Nucleus accumbens (tissue), 56 donors: ENCODE measurements around the gene MICAL3.

Experiments used
- DNase-seq, 56 donors: peaks; one replicate each; lab custom pipeline; 2025; lab: John Stamatoyannopoulos, UW

The MICAL3 gene

DNA sequence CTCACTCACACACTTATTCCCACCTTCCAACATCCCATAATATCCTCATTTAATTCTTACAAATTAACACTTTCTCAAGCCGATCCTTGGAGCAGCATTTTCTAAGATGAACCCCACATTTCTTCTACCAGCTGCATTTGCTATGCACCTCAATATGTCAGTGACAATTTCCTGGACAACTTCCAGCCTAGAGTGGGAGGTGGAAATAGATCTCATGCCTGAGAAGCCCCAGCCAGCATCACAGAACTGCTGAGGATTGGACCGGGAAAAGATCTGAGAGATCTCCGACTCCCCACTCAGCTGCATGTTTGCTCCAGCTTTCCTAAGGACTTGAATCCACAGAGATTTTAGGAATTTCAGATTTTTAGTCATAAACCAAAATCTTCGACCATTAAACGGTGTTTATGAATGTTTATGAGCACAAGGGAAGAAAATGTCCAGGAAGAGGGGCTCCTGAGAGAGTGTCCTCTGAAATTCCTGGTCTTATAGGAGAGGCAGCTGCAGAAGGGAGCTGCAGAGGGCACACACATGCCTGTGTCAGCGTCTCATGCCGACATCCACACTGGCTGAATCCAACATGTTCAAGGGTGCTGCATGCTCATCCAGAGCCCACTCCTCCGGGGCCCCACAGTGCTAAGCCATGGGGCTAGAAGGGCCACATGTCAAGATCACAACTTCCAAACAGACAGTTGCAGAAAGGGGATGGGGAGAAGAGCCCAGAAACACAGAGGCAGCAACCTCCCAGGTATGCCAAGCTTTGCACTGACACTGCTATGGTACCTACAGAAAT, 68.6 kb downstream of the MICAL3 start:
- DNase-seq, result peak in 1 of 56 donors; percentile 20

DNA sequence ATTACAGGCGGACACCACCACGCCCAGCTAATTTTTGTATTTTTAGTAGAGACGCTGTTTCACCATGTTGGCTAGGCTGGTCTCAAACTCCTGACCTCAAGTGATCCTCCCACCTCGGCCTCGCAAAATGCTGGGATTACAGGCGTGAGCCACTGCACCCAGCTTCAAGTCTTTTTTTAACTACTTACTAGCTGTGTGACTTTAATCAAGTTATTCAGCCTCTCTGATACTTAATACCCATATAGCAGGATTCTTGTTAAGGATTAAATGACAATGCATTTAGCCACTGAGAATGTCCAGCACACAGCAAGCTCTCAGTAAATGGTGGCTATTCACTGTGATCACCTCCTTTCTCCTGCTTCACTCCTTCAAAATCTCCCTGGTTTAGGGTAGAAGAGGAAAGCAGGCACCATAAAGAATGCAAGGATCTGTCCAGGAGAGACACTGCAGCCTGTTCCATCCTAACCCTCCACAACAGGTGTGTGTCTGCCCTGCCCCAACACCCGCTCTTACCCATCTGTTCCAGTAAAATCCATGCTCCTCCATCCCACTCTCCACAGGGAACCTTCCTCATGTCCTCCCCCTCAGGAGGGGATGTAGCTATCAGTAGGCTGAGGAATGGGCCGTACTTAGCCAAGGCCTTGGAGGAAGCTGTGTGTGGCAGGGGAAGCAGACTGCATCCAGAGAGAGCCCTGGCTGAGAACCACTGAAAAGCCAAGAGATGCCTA, 69.3 kb downstream of the MICAL3 start:
- DNase-seq, result no peak

DNA sequence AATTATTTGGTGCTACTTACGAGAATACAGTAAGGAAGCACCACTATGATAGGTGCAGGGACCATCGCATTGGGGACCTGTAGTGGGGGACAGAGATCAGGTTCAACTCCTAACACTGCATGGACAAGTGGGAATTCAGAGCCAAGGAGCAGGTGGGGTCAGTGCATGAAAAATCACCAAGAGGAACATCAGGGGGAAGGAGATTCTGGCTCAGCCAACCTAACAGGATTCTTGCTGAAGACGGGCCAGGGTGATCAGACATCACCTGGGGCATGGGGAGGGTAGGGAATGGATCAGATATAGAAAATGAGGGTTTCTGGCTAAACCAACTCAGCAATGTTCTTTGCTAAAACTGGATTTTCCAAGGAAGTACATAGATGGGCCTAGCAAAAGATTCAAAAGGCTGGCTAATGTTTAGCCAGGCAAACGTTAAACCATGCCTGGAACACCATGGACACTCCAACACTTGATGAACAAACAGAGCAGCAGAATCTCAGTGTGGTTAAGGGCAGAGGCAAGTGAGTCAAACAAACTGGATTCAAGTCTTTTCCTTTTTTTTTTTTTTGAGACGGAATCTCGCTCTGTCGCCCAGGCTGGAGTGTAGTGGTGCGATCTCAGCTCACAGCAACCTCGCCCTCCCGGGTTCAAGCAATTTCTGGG, 70.0 kb downstream of the MICAL3 start:
- no peak for DNase-seq

DNA sequence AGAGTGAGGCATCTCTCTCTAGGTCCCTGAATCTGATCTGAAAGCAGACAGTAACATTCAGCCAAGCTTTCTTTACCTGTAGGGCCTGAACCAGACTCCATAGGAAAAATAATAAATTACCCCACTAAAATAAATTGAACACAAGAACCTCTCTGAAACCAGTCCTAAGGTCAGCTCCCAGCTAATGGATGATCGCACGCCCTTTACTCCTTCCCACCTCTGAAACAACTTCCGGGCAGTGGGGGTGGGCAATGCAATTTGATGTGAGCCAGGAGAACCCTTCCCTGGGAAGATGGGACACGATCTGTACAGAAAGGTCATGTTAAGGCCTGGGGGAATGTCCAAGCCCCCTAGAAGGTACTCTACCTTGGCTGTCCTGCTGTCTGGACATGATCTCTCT, 71.2 kb downstream of the MICAL3 start:
- DNase-seq, result no peak

DNA sequence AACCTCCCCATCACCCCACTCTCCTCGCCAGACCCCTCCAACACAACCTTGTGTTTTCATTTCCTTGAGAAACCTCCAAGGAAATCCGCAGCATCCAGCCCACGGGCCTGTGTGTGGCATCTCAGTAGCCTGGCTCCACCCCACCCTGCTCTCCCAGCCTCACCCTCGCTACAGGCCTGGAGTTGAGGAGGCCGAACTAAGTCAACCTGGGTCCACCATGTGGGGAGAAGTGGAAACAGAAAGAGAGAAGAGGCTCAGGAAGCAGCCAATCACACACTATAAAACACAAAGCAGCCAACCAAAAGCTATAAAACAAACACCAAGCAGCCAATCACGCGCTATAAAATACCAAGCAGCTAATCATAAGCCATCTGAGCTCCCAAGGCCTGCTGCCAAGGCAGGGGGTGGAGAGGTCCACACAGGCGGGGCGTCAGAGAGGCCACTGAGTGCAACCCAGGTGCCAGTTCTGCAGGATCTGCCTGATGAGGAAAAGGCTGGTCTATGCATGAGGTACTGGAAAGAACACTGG, 72.0 kb downstream of the MICAL3 start:
- no peak for DNase-seq

DNA sequence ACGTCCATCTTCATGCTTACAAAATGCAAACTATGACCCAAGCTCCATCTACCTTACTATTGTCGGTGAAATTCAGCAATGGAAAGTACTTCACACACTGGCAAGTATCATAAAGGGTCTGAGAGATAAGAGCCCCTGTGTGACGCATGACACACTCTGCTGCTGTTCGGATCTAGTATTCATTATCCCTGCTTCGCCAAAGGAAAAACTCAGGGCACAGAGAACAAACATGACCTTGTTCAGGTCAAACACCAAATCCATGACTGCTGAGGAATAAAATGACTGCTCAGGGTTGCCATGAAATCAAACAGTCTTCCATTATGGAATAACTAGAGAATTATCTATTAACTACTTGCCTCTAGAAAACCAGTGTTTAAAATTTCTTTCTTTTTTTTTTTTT, 73.0 kb downstream of the MICAL3 start:
- DNase-seq, result no peak

DNA sequence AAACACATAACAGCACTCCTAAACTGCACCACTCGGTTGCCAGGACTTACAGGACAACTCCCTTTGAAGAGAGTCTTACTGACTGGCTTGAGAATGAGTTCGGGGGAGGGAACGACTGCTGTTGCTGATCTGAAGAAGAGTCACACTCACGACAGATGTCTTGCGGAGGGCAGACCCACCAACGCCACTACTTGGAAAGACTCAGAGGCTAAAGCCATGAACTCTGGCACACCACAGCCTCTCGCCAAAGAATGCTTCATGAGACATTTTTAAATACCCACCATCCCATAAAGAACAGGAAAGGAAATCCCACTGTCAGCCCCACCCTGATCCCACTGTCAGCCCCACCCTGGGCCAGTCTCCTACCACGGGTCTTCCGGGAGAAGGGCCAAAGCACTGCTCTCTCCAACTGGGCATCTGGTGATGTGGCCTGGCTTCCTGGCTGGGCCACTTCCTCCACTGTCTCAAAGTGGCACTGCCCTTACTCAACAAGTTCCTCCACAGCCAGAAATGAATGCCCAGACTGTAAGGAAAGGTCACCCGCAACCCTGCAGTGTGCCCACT, 73.6 kb downstream of the MICAL3 start:
- peak in 11 of 56 donors; percentile 11 to 39 (median 23) for DNase-seq

DNA sequence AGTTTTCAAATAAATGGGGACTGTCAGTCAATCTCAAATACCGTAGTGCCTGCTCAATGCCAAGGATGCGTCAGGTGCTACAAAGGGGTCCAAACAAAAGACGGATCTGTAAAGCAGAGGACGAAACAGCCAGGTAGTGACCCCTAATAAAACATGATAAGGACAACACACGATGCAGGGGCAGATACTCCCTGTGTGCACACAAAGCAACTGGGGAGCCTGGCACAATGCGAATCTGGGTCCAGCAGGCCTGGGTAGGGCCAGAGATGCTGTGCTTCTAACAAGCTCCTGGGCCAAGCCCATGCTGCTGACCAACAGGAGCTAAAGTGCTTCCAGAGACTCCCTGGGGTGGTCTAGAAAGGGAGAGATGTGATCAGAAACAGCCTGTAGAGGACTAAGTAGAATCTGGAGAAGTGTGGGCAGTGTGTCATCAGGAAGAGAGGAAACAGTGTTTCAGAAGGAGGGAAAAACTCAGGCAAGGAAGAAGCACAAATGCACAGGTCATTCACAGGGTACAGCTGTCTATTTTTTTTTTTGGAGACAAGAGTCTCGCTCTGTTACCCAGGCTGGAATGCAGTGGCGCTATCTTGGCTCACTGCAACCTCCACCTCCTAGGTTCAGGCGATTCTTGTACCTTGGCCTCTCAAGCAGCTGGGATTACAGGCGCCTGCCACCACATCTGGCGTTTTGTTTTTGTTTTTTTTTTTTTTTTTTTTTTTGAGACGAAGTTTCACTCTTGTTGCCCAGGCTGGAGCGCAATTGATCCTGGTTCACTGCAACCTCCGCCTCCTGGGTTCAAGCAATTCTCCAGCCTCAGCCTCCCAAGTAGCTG, 74.5 kb downstream of the MICAL3 start:
- DNase-seq, result no peak

DNA sequence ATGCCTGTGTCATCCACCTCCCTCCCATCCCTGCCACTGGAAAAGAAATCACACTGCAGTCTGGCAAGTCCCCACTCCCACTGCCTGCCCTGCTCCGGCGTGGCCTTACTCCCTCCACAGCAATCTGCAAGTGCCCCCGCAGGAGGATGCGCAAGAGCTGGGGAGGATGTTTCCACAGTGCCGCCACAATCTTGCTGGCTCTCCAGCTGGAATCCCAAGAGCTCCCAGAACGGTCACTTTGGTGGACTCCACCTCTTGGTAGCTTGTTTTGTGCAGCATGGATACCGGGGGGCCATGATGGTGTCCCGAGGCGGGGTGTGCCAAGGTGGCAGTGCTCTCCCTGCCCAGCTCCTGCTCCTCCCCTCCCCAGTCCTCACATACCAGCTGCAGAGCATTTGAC, 76.3 kb downstream of the MICAL3 start:
- no peak for DNase-seq

DNA sequence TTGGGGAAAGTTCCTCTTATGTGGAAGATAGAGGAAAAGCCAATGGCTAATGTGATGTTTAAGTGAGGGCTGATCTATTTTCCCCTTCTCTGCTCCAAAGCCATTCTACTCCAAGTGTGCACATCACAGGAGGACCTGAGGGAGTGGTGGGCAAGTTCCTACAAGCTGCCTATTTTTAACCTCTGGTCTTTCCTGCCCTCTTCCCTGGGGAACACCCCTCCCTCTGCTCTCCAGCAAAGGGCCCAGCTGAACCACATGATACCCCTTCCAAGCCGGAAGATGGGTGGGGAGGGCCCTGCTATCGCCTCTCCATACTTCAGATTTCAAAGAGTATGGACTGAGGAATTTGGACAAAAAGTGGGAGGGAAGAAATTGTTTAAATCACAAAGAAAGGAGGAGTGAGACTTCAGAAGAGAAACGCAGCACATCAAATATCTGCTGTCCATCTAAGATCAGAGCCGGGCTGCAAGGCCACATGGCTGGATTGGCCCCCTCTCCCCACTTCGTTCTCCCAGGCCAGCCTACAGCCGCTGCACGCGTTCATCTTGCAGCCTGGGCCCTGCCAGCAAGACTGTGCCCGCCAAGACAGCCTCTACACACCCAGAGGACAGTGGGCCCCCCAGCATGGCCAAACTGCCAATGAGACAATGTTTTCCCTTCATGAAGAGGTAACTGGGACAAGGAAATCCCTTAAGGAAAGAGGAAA, 77.5 kb downstream of the MICAL3 start:
- DNase-seq, result no peak

DNA sequence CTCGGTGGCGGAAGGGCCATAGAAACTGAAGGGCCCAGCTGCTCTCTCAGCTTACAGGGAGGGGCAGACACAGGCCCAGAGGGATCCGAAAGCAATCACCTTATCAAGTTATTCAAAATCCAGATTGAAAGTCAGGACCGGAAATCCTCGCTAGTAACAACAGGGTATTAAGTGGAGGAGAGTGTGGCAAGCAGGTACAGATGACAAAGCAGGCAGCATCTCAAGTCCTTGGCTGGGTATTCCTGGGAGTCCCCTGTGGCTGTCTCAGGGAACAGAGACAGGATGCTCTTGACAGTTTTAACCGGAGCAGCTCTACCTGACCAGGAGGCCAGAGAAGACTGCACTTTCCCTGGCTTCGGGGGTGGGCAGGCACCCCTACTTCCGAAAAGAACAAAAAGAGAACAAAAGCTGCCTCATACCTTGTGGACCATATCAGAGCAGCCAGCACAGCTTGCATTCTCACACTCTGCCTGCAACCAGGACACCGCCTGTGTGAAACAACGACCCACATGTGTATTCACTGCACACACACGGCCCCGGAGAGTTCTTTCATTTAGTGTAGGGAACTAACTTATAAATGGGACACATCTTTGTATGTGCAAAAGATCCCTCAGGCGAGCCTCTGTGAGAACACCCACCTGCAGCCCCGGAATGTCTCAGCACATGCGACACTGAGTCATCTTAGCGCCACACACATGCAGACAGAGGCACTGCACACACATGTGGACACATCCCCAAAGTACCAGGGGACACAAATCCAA, 78.3 kb downstream of the MICAL3 start:
- DNase-seq, result peak in 4 of 56 donors; percentile 16 to 32 (median 18)

DNA sequence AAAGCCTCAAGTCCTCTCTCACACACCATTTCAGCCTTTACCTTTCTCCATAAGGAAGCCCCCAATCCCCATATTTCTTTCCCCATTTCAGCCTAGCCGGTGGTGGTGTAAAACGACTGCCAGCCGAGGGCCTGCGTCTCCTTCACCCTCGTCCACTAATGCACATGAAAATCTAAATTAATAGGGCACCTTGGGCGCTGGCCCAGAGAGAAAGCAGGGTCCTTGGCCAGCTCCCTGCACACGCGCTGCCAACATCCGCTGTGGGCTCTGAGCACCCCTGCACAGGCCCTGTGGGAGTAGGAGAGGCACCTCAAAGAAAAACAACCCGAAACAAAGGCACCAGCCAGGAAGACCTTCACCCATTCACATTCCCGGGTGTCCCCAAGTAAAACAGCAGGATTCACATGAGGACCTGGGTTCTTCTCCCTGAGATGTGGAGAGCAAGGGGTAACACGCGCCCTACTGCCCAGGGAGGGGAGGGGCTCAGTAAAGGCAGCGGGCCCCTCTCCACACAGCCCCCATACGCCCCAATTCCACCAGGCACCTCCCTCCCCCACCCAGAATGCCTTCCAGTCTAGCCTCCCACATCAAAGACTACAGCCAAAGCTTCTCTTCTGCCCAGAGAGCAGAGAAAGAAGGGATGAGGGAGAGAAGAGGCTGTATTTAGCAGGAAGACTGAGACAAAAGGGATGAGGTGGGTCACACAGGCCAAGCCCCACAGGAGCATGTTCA, 79.0 kb downstream of the MICAL3 start:
- DNase-seq, result no peak

DNA sequence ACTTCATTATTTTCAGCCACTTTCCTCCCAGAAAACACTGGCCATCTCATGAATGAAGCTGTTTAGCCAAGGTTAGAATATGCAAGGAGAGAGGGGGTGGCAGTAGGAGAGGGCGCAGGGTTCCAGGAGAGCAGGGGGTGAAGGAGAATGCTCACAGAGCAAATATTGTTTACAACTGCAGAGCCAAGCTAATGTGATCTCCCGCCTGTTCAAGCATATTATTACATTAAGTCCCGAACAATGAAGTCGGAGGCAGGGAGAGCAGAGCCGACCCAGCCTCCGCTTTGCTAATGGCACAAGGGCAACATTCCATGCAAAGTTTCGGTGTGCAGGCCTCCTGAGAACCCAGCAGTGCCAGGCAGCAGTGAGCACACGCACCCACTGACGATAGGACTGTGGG, 80.1 kb downstream of the MICAL3 start:
- no peak for DNase-seq

DNA sequence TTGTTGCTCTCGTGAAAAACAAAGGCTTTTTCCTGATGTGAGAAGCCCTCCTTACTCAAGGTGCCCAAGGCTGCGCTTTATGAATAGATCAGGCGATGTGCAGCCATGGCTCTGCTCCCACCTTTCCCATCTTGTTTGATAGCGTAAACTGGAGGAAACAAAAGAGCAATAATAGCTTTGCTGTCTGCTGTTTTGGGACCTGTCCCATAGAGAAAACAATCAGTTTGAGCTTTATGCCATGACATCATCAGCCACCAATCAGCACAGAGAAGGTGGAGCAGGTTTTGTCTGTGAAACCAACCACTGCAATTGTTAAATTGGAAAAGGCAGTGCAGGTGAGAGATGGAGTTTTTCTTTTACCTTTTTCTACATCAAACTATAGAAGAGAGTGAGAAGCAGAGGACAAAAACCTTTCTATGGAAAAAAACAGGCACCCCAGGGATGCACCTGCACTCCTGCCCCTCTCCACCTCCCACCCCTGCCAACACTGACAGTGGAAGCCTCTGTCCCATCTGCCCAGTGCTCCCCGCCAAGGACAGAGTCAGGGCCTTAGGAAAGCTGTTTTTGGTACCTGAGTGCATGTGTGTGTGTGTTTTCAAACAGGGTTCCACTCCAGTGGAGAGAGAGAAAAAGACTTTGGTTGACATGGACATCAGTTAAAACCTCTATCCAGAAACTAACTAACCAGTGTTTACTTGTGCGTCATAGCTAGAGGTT, 80.7 kb downstream of the MICAL3 start:
- DNase-seq, result no peak

DNA sequence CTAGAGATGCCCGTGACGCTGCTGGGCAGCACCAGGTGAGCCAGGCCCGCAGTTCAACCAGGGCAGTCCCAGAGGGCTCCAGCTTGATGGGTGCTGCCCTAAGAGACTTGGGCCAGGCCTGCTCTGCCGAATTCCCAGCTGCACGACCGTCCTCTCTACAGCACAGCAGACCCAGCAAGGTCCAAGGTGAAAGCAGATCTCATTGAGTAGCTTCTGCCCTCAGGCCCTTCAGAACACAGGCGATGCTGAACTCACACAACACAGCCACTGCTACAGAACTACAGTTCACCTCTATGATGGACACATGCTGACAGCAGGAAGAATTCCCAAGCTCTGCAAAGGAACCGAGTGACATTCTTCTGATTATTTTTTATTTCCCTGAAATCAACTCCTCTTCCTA, 81.6 kb downstream of the MICAL3 start:
- no peak for DNase-seq

DNA sequence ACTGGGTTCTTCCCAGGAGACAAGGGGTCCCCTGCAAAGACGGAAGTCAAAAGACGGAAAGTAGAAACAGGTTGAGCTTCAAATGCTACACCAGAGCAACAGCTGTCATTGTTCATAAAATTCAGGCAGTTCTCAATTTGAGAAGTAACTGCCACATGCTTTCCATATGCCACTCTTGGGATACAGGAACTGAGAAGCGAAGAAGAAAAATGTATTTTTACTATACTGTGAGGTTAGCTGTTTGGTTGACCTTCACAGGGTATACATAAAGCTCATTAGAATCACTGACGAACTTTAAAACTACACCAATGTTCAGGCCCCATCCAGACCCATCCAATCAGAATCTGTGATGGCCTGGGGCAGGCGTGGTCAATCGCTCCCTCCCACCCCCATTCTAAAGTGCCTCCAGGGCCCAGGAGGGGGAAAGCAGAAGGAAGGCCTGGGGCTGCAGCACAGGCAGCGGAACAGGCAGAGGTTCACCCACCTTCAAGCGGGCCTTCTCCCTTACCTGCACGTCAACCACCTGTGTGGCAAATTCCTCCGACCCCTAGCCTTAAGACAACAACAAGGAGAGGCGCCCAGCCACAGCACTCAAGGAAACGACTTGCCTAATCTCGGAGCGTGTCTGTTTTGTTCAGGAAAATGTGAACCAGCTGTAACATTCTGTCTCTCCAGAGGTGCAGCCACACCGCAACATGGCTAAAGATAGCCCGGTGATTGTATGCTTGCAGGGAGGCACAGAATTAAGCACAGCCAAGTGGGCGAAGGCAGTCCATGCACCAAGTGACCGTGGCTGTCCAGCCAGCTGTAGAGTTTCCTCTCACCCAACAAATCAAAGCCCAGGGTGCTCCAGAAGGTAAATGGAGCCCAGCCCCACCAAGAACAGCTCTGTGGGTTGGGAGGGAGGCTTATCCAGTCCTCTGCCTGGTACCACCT, 82.6 kb downstream of the MICAL3 start:
- DNase-seq, result no peak
